H1 (cell line): ENCODE measurements around the gene CRELD1. TPM values are rescaled to one million over a fixed set of nuclear protein-coding genes. Genes with fewer than 3 reads are reported as not detected.

Experiments used
- GABPA ChIP-seq: IDR thresholded peaks from 2 replicates; pipeline ENCODE4 v1.6.1; 2011; ENCODE audit warnings: mild to moderate bottlenecking, low read length, moderate library complexity, borderline replicate concordance; ENCODE audit not compliant: insufficient read depth
- JUND ChIP-seq: IDR thresholded peaks from 2 replicates; pipeline ENCODE4 v1.6.1; 2011; ENCODE audit warnings: mild to moderate bottlenecking, improper control_type of control experiment, low read length
- polyA plus RNA-seq, 7 experiments: library from polyadenylated mRNA; depleted of rRNA in 3 of 7; stranded (reverse) in 5 of 7; unstranded in 2 of 7; fragments of >200 nt in 5 of 7; fragments of 200-250 nt in 2 of 7; gene quantifications; 1 replicate in 5 of 7; 2 replicates in 1 of 7; 4 replicates in 1 of 7; pipeline versions ENCODE4 v1.2.1 to v1.2.3, GENCODE V29; 2011 to 2013; ENCODE audit warnings: missing spikeins in 2 of 7, mixed read lengths in 2 of 7
- total RNA-seq: library from RNA; stranded (reverse); fragmentation: NEBNext Ultra II Directional; extraction: Animal tissue kit (Norgen Biotek cat#: 25700); gene quantifications from 2 replicates; pipeline ENCODE4 v1.2.1, GENCODE V29; 2021

CRELD1 gene
- total and polyA plus RNA-seq, 2 of the 8 experiments (the other 6 are each of a cell fraction or from before 2014, with no cell fraction given), result 12.9 to 15.1 TPM

DNA sequence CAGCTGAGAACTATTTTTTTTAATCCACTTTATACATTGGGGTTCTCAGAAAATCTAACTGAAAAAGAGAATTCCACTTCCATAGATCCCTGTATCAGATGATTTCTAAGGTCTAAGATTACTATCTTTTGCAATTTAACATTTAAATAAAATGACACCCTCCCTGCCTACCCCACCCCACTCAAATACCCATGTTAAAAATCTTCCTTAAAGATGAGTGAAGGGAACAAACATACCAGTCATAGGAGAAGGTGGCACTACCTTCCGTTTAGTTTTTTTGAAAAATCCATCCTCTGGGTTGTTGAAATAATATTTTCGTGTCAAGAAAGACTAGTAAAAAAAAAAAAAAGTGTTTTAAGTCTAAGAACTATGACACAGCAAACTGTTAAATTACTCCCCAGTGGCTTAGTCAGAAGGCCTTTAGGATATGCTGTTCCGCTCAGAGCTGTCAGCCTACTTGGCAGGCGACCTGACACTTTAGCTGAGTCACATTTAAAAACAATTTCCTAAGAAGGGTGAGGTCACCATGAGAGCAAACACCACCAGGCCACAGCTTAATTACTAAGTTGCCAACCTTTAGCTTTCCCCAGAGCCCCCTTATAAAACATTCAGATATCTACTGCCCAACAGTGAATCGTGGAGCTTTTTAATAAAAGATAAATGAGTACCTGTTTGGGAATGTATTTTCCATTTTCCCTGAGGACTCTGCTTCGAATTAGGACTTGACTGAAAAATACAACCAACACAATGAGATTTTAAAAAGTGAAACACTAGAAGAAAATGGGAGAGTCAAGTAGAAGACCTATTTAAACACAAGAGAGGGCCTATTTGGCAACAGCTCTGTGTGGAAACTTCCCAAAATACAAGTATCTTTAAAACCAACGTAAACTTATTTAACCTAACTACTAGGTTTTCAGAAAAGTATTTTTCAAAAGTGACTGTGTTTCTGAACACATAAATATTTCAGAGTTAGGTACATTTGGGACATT lies 43.4 kb downstream of the CRELD1 start (continued):
- TF ChIP-seq JUND (no peak), GABPA (no peak)
